ENCODE results near the gene UTP18.

DNA sequence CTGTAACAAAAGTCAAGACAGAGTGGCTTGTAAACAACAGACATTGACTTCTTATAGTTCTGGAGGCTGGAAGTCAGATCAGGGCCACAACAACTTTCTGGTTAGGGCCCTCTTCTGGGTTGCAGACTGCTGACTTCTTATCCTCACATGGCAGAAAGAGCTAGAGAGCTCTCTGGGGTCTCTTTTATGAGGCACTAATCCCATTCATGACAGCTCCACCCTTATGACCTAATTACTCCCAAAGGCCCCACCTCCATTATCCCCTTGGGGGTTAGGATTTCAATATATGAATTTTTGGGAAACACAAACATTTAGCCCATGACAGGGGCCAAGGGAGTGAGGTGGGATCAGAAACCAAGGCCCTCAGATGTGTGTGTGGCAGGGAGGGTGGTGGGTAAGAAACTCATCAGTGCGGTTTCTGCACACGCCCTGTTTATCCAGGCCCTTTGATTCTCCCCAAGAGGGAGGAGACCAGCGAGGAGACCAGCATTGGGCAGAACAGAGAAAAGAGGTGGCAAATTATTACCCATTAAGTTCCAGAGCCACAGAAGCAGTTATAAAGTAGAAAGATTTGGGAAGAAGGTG lies 74.8 kb downstream of the UTP18 start:
- TF ChIP-seq, protein P1, sequence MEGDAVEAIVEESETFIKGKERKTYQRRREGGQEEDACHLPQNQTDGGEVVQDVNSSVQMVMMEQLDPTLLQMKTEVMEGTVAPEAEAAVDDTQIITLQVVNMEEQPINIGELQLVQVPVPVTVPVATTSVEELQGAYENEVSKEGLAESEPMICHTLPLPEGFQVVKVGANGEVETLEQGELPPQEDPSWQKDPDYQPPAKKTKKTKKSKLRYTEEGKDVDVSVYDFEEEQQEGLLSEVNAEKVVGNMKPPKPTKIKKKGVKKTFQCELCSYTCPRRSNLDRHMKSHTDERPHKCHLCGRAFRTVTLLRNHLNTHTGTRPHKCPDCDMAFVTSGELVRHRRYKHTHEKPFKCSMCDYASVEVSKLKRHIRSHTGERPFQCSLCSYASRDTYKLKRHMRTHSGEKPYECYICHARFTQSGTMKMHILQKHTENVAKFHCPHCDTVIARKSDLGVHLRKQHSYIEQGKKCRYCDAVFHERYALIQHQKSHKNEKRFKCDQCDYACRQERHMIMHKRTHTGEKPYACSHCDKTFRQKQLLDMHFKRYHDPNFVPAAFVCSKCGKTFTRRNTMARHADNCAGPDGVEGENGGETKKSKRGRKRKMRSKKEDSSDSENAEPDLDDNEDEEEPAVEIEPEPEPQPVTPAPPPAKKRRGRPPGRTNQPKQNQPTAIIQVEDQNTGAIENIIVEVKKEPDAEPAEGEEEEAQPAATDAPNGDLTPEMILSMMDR (optimal IDR thresholded peaks at IDR 0.05 in 1 of 3, IDR thresholded peaks at IDR 0.05 in 1 of 3, conservative IDR thresholded peaks at IDR 0.05 in 1 of 3; ENCODE audit: extremely low read depth in 1 of 3, insufficient read depth in 2 of 3, low read length in 3 of 3) = no peak
- TF ChIP-seq EZH2 (IDR thresholded peaks at IDR 0.05; ENCODE audit: low read length) = no peak

Measured in keratinocyte (primary cell).